Left ventricle myocardium superior (tissue), 1 donor: ENCODE data around the gene MYOG. TPM values are rescaled to one million over a fixed set of nuclear protein-coding genes. Genes with fewer than 3 reads are reported as not detected.

Source experiments
- ATAC-seq: fragments of 200-7000 bp; cut with Tn5 transposase; one replicate; pipeline ENCODE4 v1.9.1; 2020; ENCODE audit warnings: mild to moderate bottlenecking, moderate library complexity
- DNase-seq: peaks from one replicate; pipeline ENCODE4 v3.0.0-alpha.2; 2020
- intact Hi-C: fragments of 100-400 bp; cut with micrococcal nuclease; formaldehyde crosslinking; loops from one replicate; pipeline ENCODE4 v1.11.0; 2022
- long read RNA-seq: library from polyadenylated mRNA; unstranded; transcript quantifications from one replicate; pipeline ENCODE4 v2.0.0, GENCODE V29; 2021
- total RNA-seq: library from RNA; stranded (reverse); fragmentation: NEBNext Ultra II Directional; extraction: Animal tissue kit (Norgen Biotek cat#: 25700); gene quantifications from one replicate; pipeline ENCODE4 v1.2.1, GENCODE V29; 2021
- donor health status: DM: no; HTN: yes; CAD: no; lungs with severe emphysema.

The MYOG gene
- not detected for total RNA-seq
- long read RNA-seq: 0 reads

DNA sequence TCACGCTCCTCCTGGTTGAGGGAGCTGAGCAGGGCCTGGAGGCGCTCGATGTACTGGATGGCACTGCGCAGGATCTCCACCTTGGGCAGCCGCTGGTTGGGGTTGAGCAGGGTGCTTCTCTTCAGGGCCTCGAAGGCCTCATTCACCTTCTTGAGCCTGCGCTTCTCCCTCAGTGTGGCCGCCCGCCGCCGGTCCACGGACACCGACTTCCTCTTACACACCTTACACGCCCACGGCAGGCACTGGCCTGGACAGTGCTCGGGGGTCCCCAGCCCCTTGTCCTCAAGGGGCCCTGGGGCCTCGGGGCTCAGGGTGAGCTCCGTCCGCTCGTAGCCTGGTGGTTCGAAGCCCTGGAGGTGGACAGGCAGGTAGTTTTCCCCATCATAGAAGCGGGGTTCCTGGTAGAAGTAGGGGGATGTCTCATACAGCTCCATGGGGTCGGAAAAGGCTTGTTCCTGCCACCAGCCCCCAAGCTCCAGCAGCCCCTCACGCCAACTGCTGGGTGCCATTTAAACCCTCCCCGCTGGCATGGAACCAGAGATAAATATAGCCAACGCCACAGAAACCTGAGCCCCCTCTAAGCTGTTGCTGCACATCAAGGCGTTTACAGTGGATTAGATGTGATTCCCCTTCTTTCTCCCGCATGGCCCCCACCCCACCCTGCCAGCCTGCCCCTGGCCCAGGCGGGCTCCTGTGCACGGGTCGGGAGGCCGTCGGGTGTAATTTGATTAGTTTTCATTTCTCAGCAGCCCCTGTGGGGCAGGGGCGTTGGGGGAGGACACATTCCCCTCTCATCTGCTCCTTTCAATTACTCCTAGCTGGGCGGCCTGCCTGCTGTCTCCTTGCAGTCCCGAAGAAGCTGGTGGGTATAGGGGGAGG, at the start of gene MYOG:
TSS of gene MYOG (minus strand) at position 485 of the 879 bp plus-strand sequence. CDS start at position 434, 51 bp downstream.
- intact Hi-C loops: no loop called here
- DNase-seq (no peak), ATAC-seq (no peak)

- no peak for DNase-seq
- peak; percentile 2 for ATAC-seq
- intact Hi-C loops: no loop called here
These were observed 48.3 kb upstream of the MYOG start for GRCh38 chr1:203133970-203134725.

DNA sequence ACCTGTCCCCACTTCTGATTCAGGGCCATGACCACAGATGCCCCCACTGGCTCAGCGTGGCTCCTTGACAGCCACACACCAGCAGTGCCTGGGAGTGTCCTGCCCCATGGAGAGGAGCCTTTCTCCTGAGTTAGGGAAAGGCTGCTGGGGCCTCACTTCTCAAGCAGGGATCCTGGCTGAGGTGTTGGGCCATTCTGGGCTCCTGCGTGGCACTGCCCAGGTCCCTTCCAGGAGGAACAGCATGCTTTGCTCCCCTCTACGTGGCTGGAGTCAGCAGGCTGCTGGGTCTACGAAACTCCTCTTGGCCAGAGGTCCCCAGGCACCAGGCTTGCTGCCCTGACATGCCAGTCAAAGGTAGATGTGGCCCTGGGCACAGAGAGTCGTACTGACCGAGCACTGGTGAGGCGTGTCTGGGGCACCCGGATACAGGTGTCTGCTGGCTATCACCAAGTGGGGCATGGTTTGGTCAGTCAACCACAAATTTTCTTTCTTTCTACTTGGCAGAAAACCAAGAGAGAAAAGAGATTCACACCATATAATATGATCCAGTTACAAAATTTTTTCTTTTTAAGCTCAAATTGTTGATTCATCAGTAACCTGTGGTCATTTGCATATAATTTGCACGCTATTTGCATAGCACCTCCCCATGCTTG, 45.9 kb upstream of the MYOG start:
- no peak for ATAC-seq
- DNase-seq: no peak
- intact Hi-C loops: no loop called here

GRCh38 chr1:203130358-203130985, 44.7 kb upstream of the MYOG start:
- intact Hi-C loops: no loop called here
- no peak for DNase-seq
- ATAC-seq: peak; percentile 56

DNA sequence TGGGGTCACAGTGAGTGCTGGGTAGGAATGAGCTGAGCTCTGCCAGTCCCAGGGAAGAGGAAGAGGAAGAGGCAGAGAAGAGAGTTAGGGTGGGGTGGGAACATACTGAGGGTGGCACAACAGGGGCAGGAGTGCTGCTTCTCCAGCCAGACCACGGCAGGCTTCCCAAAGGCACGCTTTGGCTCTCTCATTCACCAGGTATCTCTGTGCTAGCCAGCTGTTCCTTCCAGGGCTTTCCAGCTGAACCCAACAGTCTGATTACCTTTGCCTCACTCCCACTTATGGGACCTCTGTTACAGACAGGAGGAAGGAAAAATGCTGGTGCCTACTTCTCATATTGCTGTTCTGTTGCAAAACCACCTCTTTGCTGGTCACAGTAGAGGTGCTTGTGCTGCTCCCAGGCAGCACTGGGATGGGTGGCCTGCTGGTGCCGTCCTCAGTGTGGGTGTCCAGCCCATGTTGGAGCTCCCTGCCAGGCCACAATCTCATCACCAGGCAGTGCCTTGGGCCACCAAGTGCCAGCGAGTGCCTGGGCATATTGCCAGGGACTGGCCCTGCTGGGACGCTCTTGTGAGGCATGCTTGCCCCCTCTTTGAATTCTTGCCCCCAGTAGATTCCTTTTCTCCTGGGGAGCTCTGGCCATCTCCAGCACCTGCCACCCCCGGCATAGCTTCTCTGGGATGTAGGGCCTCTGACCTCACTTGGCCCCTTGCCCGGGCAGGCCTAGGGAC, 43.9 kb upstream of the MYOG start:
- ATAC-seq (peak; percentile 70), DNase-seq (peak; percentile 85)
- intact Hi-C loops: no loop called here

DNA sequence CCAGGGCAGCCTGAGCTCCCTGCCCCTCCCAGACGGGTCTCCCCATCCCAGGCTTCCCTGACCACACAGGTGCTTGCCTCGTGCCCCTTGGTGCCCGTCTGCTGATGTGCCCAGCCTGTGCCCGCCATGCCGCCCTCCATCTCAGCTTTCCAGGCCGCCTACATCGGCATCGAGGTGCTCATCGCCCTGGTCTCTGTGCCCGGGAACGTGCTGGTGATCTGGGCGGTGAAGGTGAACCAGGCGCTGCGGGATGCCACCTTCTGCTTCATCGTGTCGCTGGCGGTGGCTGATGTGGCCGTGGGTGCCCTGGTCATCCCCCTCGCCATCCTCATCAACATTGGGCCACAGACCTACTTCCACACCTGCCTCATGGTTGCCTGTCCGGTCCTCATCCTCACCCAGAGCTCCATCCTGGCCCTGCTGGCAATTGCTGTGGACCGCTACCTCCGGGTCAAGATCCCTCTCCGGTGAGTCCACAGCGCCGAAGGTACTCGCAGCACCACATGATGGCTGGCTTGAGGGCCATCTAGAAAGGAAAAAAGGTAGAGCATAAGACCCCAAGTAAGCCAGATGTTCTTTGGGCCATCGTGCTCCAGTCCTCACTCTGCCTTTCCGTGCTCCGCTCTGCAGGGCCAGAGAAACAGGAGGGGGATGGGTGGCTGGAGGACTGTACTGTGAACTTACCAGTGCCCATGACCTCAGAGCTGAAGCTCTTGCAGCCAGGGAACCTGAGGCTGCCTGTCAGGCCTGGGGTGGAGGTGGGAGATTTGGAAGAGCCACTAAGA, 43.1 kb upstream of the MYOG start:
- ATAC-seq (peak; percentile 2), DNase-seq (no peak)
- intact Hi-C loops: no loop called here

DNA sequence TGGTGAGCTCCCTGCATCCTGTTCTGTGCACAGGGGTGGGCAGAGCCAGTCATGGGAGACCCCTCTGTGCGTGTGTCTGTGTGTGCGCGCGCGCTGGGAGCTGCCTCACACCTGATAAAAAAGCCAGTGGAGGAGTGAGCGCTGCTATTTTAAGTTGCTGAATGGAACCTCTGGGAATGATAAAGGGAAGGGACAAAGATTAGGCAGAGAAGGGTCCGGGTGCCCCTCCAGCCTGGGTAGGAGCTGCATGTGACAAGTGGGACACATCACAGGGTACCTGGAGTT, 42.6 kb upstream of the MYOG start:
- intact Hi-C loops: no loop called here
- DNase-seq (no peak), ATAC-seq (peak; percentile 44)

- intact Hi-C loops: no loop called here
- peak; percentile 86 for ATAC-seq
- peak; percentile 84 for DNase-seq
These were observed 42.0 kb upstream of the MYOG start, which contains the start of gene ADORA1 for GRCh38 chr1:203127666-203128430. TSS of gene ADORA1 (plus strand) at chr1:203127726. CDS start at chr1:203128842, 1,116 bp downstream.

DNA sequence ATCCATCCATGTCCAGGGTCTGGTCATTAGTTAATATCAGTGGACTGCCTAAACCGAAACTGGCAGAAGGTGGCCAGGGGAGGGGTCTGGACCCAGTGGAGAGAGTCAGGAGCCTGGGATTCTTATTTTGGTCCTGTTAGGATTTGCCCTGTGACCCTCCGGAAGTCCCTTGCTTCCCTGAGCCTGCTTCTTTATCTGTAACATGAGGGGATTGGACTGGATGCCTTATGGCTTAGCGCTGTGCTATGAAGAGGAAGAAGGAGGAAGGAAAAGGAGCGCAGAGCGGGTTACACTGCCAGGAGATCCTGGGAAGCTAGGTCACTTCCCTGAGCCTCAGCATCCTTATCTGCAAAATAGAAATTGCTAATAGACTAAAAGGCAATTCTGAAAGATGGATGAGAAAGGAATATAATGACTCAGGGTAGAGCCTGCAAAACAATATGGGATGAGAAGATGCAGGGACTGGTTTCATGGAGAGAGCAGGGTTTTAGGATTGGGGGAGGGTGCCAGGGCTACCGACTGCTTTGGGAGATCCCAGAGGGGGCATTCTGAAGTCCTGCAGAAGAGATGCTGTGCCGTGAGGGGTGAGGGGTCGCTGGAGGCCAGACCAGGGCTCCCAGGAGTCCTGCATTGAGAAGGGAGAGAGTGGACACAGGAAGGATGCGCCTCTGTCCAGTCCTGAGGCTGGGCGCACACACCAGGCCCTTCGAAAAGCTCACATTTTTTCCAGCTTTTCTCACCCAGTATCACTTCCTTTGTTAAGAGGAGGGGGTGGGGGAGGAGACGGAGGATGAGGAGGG, 41.3 kb upstream of the MYOG start:
- intact Hi-C loops: no loop called here
- ATAC-seq (no peak), DNase-seq (no peak)

GRCh38 chr1:203126151-203126865, 40.5 kb upstream of the MYOG start:
- DNase-seq (no peak), ATAC-seq (no peak)
- intact Hi-C loops: no loop called here

GRCh38 chr1:203124546-203125317, 38.9 kb upstream of the MYOG start:
- no peak for DNase-seq
- intact Hi-C loops: no loop called here

GRCh38 chr1:203124011-203124410, 38.2 kb upstream of the MYOG start:
- DNase-seq: no peak
- intact Hi-C loops: no loop called here

More at GRCh38 chr1:203124546-203125317, 38.9 kb upstream of the MYOG start:
- ATAC-seq: no peak

DNA sequence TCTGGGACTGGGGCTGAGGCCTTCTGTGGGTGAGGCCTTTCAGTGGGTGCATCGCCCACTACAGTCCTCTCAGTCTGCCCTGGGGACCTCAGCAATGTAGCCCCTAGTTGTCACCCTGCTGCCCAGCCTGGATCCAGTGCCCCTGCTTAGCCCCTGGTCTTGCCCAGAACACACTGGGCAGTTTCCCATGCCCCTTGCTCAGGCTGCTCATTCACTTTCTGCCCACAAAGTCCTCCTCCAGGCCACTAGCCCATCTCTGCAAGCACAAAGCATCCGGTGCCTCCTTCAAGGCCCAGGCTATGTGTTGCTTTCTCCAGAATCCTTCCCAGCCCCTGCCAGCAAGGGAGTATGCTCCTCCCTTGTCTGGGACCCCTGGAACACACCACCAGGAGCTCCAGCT, 36.3 kb upstream of the MYOG start:
- intact Hi-C loops: no loop called here
- DNase-seq (no peak), ATAC-seq (no peak)

More at GRCh38 chr1:203124011-203124410, 38.2 kb upstream of the MYOG start:
- no peak for ATAC-seq

DNA sequence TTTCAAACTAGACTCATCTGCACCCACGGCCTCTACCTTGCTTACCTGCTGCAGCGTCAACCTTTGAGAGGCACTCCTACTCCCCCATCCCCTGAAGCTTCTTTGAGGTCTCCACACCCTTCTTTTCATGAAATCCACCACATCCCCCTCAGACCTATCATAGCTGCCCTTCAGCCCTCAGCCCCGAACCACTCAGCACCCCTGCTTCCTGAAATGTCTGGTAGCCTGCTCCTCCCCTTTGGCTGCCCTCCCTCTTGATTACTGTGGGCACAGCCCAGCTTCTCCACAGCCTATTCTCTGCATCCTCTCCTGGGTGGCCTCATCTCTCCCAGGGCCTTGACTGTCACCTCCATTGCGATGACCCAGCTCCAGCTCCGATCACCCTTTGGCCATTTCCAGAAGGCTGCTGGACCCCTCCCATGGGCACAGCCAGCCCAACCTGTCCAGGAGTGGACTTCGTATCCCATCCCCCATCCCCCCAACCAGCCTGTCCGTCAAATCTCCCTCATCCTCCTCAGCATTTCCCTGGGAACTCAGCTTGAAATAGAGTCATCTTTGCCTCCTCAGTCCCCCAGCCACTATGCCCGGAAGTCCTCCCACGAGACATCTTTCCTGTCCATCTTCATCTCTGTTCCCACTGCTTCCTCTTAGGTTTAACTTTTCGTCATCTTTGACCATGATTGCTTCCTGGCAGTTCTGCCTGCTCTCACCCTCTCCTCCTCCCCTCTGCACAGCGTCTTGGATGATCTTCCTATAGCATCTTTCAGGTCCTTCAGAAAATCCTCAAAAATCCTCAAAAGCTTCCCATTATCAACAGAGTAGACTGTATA, 35.6 kb upstream of the MYOG start:
- intact Hi-C loops: no loop called here
- no peak for DNase-seq

More for the DNA sequence above, 35.6 kb upstream of the MYOG start:
- no peak for ATAC-seq
